Coronary artery (tissue), 2 donors: Measurements from ENCODE around the gene C4orf46.
A peak's percentile ranks its signal among the peaks of the same experiment; 100 is the strongest.

Experiments
- DNase-seq: peaks from one replicate; pipeline ENCODE4 v3.0.0-alpha.2; 2017; ENCODE audit warnings: low spot score
- H3K27ac ChIP-seq, 2 donors: fragments of 200-600 bp; sonication (generic); one replicate each; pipeline ENCODE4 v1.5.1; 2016 to 2019
- H3K4me3 ChIP-seq: fragments of 200-600 bp; sonication (generic); 2 replicates; pipeline ENCODE4 v1.5.1; 2016; ENCODE audit warnings: mild to moderate bottlenecking, moderate library complexity
- CTCF ChIP-seq: fragments of 200-600 bp; sonication (generic); IDR thresholded peaks from one replicate; pipeline ENCODE4 v1.5.1; 2019; ENCODE audit warnings: antibody characterized with exemption

Gene C4orf46

DNA sequence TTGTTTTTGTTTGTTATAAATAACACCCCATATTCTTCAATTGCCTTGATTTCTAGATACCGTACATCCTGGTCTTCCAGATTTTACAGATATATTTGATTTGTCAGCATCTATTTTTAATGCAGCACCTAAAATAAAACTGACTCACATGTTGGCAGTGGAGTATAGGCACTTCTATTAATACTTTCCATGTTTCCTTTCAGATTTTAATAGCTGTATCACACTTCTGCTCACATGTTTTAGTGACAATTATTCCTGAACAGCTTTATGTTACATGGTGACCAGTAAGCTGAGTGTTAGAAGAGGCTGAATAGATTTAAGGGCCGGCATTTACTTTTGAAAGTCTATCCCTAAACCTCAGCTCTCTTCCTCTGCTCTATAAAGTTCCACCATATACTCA is 46.1 kb downstream of the C4orf46 start:
- DNase-seq, result no peak
- H3K27ac ChIP-seq, result no peak overlapping the region
- no peak overlapping the region for H3K4me3 ChIP-seq
- TF ChIP-seq CTCF, result no peak

- TF ChIP-seq CTCF, result peak; percentile 34
- no peak for DNase-seq
- Histone ChIP-seq H3K27ac (no peak overlapping the region), H3K4me3 (no peak overlapping the region)
Measured at GRCh38 chr4:158624889-158625478, 46.7 kb downstream of the C4orf46 start.

- no peak overlapping the region for H3K27ac ChIP-seq
- no peak overlapping the region for H3K4me3 ChIP-seq
- no peak for DNase-seq
- no peak for TF ChIP-seq CTCF
Measured at GRCh38 chr4:158622251-158622650, 49.4 kb downstream of the C4orf46 start.

GRCh38 chr4:158621729-158622128 is 50.0 kb downstream of the C4orf46 start:
- no peak for TF ChIP-seq CTCF
- Histone ChIP-seq H3K27ac (no peak overlapping the region), H3K4me3 (no peak overlapping the region)
- DNase-seq, result no peak

DNA sequence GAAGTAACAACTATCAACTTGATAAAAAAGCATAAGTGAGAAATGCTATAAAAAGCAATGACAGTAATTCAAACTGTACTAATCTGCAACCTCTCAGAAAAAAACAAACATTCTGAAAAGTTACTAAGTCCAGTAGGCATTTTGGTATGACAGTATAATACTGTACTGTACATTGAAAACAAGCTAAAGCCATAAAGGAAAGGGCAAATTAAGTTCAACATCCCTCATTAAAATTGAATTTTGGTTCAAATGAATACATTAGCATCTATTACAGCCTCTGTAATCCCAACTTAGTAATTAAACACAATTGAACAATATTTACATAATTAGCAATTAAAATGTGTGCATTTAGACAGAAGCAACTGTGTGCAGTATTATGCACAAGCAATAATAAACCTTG is 53.7 kb downstream of the C4orf46 start:
- no peak for DNase-seq
- TF ChIP-seq CTCF, result no peak
- H3K4me3 ChIP-seq, result no peak overlapping the region
- H3K27ac ChIP-seq, result no peak overlapping the region
